Stimulated activated CD4-positive, alpha-beta T cell treated with anti-CD3 and anti-CD28 coated beads, Interleukin-1b, Interleukin-23, amount 100 ng/mL, for 24 hours (primary cell): ENCODE data around the gene ITGB4.
"Not testable (repeated sequence)": the region's sequence is repeated elsewhere in the genome, so short reads cannot be mapped to it uniquely, and the experiment has no call there.

Experiments
- DNase-seq, 4 experiments: peaks; one replicate each; pipeline ENCODE4 v3.0.0-alpha.2; 2020; ENCODE audit warnings: low read depth in 4 of 4, low spot score in 1 of 4

ITGB4 gene

DNA sequence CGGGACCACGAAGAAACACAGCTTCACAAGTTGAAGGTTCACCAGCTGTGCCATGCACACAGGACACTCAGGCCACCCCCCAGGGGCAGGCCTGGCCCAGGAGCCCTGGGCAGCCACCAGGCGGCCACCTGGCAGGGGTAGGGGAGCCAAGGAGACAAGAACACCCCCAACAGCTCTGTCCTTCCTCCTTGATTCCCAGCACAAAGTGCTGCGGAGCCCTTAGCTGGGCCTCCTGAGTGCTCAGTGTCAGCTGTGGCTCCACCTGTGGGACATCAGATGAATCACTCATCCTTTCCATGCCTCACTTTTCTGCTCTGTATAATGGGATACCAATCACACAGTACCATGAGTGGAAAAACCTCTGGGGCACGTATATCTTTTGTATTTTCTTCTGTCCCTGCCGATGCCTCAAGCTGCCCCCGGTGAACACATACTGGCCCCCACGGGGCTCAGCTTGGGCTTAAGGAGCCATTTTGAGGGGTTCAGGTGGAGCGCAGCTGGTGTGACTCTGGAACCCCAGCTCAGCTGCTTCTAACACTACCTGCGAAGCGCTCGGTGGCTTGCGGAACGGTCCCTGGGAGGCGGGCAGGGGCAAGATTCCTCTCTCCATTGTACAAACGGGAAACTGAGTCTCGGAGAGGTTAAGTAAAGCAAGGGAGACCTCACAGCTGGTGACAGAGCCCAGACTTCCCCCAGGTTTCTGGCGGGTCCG, 31.7 kb downstream of the ITGB4 start:
- no peak for DNase-seq

DNA sequence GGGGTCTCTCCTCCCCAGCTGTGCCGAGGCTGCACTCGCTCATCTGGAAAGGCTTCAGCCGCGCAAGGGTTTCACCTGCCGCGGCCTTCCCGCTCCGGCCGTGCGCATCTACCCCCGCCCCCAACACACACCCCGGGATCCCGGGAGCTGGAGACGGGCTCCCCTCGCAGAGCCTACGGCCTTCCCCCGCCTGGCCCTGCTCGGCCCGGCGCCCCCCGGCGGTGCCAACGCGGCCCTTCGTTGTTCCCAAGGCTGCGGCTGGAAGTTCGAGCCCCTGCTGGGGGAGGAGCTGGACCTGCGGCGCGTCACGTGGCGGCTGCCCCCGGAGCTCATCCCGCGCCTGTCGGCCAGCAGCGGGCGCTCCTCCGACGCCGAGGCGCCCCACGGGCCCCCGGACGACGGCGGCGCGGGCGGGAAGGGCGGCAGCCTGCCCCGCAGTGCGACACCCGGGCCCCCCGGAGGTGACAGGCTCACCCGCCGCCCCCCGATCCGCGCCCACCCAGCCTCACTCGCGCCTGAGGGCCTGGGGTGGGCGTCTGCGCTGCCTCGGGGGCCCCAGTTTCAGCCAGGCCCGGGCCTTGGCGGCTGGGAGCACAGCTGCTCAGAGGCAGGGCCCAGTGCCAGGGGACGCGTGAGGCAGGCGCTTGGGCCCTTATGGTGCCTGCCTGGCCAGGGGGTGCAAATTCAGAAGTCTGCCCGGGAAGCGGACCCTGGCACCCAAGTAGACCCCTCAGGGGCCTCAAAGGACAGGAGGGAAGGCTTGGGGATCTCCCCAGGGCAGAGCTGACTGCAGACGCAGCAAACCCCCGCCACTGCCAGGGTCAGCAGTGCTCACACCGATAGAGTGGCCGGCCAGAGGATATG, 32.5 kb downstream of the ITGB4 start:
- DNase-seq = peak in 3 of 4 experiments; percentile 41 to 69 (median 49)

DNA sequence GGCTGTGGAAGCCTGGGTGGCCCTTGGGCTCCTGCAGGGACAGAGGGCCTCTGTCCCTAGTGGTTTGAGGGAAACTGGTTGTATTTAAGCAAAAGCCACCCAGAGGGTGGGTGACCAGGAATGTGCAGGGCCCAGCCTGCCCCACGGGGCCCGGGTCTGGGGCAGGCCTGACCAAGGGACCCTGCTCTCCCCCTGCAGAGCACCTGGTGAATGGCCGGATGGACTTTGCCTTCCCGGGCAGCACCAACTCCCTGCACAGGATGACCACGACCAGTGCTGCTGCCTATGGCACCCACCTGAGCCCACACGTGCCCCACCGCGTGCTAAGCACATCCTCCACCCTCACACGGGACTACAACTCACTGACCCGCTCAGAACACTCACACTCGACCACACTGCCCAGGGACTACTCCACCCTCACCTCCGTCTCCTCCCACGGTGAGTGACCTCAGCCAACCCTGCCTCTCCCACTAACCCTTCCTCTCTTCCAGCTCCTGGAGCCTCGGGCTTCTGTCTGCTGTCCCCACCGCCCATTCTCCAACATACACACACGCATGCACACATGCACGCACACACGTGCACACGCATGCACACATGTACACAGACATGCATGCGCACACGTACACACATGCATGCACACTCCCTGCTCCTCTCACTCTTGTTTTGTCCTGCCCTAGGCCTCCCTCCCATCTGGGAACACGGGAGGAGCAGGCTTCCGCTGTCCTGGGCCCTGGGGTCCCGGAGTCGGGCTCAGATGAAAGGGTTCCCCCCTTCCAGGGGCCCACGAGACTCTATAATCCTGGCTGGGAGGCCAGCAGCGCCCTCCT, 33.3 kb downstream of the ITGB4 start:
- DNase-seq = no peak

DNA sequence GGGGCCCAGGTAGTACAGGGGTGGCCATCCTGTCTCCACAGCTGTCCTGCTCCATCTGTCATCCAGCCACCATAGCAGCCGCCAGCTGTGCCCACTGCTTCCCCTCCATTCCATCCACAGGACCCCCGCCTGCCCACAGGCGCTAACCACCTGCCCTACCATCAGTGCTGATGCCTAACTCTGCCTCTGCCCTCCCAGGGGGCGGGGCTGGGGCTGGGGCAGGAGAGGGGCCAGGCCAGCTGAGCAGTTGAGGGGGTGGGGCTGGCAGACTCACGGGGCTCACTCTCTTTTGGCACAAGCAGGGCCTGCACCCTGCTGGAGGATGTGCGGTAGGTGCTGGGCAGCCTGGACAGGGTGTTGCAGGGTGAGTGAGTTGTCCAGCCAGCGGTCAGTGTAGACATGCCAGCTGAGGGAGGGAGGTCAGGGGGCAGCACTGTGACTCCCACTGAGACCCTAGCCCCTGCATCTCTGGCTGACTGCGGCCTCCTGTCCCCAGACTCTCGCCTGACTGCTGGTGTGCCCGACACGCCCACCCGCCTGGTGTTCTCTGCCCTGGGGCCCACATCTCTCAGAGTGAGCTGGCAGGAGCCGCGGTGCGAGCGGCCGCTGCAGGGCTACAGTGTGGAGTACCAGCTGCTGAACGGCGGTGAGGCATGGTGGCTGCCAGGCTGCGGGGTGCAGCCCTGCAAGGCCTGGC, 34.1 kb downstream of the ITGB4 start:
- no peak for DNase-seq

DNA sequence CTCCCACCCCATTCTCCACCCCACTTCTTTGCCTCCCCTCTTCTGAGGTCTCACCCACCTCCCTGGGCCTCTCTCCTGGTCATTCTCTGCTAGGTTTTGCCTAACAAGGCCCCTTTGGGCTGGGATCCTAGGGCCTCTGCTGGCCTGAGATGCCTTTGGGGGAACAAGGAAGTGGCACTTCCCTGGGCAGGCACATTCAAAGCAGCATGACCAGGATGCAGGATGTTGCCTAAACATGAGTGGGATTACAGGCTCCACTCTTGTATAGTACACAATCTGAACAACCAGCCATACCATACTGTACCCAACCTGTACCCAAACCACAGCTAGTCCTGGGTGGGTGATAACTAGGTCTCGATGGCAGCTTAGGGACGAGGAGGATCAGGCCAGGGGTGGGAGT, 34.7 kb downstream of the ITGB4 start:
- no peak for DNase-seq

DNA sequence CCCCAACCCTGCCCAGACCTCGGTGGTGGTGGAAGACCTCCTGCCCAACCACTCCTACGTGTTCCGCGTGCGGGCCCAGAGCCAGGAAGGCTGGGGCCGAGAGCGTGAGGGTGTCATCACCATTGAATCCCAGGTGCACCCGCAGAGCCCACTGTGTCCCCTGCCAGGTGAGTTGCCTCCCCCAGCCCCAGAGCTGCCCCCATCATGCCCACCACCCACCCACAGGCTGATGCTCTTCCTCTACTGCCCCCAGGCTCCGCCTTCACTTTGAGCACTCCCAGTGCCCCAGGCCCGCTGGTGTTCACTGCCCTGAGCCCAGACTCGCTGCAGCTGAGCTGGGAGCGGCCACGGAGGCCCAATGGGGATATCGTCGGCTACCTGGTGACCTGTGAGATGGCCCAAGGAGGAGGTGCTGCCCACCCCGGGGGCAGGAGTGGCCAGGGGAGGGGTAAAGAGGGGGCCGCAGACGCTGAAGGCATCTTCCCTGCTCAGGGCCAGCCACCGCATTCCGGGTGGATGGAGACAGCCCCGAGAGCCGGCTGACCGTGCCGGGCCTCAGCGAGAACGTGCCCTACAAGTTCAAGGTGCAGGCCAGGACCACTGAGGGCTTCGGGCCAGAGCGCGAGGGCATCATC, 35.3 kb downstream of the ITGB4 start:
- no peak for DNase-seq

DNA sequence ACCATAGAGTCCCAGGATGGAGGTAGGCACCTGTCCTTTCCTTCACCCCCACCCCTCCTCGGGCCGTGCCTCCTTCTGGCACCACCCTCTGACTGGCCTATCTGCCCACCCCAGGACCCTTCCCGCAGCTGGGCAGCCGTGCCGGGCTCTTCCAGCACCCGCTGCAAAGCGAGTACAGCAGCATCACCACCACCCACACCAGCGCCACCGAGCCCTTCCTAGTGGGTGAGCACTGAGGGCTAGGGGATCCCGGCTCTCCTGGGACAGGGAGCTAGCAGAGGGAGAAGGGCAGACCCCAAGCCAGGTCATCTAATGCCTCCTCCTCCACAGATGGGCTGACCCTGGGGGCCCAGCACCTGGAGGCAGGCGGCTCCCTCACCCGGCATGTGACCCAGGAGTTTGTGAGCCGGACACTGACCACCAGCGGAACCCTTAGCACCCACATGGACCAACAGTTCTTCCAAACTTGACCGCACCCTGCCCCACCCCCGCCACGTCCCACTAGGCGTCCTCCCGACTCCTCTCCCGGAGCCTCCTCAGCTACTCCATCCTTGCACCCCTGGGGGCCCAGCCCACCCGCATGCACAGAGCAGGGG, 35.9 kb downstream of the ITGB4 start:
- no peak for DNase-seq

DNA sequence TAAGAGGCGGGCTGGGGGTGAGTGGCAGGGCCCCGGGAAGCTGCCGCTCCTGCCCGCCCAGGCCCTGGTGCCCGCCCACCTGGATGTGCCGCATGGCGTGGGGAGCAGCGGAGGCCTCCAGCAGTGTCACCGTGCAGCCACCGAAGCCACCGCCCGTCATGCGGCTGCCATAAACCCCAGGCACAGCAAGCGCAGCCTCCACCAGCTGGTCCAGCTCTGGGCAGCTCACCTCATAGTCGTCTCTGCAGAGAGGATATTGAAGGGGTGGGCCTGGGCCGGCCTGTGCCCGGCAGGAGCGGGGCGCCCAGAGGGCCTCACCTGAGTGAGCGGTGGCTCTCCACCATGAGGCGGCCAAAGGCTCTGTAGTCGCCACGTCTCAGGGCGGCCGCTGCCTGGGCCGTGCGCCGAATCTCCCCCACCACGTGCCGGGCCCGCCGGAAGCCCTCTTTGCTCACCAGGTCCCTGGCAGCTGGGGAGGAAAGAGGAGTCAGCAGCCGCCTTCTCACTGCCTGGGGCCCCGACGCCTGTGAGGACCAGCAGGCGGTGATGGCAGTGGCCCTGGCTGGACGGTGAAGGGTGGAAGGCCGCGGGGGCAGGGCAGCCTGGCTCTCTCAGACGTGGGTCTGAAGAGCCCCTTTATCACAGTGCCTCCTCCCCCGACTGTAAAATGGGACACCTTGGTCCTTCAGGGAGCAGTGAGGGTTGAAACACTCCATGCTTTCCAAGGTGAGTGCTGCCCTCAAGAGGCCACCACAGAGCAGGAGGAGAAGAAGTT, 37.1 kb downstream of the ITGB4 start:
- DNase-seq = no peak

DNA sequence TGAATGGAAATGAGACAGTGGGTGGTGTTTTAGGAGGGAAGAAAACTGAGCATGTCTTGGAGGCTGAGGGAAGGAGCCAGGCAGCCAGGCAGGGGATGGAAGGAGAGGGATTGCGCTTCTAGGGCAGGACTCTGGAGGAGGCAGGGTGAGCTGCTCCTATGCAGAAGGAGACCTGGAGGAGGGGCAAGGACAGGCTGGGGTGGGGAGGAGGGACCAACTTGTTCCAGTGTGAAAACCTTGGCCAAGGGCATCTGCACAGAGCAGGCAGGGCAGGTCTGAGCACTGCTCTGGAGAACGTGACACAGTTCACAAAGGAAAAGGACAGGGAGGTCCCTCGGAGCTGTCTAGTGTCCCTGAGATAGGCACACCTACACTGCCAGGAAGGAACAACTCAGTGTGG, 38.2 kb downstream of the ITGB4 start:
- DNase-seq = no peak

DNA sequence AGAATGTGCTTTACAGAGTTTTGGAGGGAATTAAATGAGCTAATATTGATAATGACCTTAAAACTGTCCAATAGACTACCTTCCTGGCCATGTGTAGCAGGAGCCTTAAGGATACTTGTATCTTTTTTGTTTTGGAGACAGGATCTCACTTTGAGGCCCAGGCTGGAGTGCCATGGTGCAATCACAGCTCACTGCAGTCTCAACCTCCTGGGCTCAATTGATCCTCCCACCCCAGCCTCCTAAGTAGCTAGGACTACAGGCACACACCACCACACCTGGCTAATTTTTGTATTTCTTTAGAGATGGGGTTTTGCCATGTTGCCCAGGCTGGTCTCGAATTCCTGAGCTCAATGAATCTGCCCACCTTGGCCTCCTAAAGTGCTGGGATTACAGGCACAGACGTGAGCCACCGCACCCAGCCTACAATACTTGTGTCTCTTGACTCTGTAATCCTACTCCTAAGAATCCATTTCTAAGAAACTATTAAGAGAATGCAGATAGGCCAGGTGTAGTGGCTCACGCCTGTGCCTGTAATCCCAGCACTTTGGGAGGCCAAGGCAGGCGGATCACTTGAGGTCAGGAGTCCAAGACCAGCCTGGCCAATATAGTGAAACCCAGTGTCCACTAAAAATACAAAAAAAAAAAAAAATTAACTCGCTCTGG, 38.9 kb downstream of the ITGB4 start:
- DNase-seq = not testable (repeated sequence)

DNA sequence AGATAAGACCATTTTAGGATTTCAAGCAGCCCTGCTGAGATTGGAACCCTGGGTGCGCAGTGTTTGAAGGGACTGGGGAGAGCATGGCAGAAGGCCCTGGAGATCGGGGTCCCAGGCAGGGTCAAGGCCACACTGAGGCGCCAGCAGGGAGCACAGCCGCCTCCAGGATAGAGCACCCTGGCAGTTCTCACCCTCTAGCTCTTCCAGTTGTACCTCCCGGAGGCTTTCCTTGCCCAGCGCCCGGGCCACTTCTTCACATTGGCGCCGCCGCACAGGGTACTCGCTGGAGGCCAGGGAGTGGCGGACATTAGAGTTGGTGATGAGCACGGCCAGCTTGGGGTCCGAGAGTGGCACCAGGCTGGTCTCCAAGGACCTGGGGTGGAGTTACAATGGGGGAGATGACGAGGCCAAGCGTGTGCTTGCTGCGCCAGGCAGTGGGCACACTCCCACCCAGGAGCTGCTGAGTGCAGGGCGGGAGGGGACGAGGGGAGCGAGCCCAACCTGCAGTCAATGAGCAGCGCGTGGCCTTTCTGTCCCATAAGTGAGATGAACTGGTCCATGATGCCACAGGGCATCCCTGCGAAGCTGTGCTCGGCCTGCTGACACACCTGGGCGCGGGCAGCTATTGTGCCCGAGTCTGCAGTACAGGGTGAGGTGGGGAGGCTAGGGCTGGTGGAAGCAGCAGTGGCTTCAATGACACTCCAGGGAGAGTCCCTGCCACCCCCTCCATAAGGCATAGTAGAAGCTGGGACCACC, 41.4 kb downstream of the ITGB4 start:
- DNase-seq = no peak

DNA sequence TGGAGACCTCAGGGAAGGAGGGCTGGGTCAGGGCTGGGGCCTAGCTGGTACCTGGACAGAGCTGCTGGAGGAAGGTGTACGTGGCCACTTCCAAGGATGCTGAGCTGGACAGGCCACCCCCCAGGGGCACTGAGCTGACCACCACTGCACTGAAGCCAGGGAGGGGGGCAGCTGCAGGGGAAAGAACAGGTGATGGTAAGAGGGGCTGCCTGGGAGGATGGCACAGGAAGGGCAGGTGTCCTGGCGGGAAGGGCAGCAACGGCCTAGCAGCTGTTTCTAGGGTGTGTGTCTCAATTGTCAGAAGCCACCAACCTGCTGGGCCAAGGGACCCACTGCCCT, 42.0 kb downstream of the ITGB4 start:
- no peak for DNase-seq

DNA sequence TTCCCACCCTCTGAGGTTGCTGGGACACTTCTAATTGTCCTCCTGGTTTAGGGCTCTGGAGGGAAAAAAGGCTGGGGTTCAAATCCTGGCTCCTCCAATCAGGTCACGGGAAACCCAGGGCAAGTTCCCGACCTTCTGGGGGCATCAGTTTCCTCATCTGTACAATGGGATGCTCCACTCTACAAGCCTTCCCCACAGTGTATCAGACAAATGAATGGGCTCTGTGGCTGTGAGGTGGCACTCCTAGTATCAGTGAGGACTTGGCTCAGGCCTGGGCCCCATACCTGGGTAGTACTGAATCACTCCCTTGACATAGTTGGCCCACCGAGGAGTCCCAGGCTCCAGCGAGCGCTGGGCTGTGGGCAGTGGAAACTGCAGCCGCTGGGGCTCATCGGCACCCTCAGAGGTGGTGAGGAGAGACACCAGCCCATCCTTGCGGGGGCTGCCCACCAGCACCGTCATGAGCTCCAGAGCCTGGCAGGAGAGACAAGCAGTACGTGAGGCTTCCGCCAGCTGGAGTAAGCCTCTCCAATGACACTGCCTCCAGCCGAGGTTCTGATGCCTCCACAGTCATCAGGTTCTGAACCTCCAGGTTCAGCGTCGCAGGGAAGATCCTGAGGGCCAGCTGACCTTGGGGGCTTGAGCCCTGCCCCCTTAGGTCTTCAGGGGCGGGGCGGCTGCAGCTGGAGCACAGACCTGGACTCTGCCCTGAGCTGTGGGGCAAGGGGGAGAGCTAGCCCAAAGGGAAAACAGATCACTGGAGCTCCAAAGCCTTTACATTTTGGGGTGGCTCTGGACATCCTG, 42.6 kb downstream of the ITGB4 start:
- no peak for DNase-seq

DNA sequence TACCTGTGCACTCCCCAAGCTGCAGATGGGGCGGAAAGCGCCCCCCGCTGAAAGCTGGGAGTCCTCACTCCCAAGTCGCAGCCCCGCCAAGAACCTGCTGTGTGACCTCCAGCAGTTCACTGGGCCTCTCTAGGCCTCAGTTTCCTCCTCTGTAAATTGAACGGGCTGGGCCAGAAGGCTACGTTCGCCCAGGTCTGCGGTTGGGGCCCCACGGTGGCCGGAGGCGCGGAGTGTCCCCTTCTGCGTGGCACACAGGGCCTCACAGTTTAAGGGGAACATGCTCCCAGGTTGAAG, 43.1 kb downstream of the ITGB4 start:
- DNase-seq = no peak

DNA sequence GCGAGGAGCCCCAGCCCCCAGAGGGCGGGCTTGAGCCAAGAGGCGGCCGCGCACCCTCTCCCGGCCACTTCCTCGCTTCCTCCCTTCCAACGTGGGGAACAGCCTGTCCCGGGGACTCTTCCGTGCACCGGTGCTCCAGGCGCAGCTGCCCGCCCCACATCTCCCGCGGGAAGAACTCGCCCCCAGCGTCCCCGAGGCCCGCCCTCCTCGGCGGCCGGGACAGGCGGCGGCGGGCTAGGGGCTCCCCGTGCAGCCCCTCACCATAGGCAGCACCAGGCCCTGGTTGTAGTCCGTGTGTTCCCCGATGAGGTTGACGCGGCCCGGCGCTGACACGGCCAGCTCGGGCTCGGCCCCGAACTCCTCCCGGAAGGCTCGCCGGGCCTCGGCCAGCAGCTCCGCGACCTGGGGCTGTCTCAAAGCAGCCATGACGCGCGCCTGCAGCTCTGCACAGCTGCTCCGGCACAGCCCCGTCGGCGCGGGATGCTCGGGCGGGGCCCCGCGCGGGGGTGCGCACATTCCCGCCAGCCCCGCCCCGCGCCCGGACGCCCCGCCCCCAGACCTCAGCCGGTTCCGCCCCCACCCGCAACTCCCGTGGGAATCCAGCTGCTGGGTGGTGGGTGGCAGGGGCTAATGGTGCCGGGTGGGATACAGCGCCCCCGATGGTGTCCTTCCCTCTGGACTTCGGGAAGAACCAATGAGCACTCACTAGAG, 43.6 kb downstream of the ITGB4 start, which contains the start of gene GALK1:
Gene GALK1 (minus strand): TSS at position 482 of the 711 bp plus-strand sequence. CDS start 56 bp downstream, at position 426.
- DNase-seq = peak in 3 of 4 experiments; percentile 57 to 71 (median 64)

DNA sequence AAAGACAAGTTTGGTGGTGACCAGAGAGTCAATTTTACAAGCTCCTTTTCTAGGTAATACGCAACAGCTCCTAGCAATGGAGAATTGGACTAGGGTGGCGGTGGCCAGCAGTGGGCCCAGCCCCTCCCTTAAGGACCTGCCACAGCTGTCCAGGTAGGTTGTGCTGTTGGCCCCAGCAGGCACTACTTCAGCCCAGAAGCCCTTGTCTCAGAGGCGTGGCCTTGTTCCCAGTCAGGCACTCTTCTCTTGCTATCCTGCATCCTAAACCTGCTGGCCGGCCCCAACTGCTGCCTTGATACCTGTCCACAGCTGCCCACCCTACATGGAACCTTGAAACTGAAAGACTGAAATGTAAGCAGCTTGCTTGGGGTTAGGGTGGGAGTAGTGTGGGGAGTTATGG, 44.7 kb downstream of the ITGB4 start:
- no peak for DNase-seq

DNA sequence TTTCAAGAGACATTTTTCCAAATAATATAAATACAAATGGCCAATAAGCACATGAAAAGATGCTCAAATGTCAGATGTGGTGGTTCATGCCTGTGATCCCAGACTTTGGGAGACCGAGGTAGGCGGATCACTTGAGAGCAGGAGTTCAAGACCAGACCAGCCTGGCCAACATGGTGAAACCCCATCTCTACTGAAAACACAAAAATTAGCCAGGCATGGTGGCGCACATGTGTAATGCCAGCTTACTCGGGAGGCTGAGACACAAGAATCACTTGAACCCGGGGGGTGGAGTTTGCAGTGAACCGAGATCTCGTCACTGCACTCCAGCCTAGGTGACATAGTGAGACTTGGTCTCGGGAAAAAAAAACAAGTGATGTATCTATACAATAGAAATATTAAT, 46.6 kb downstream of the ITGB4 start:
- no peak for DNase-seq
